GM12892 (cell line): ENCODE data around the gene GNB1L.

ENCODE experiments used
- POLR2A ChIP-seq: IDR thresholded peaks from 2 replicates; pipeline ENCODE4 v1.6.1; 2011; ENCODE audit warnings: low read depth, low read length, control low read depth
- POLR2AphosphoS5 ChIP-seq: IDR thresholded peaks from 2 replicates; pipeline ENCODE4 v1.6.1; 2011; ENCODE audit warnings: low read depth, low read length, control low read depth
- TAF1 ChIP-seq: IDR thresholded peaks from 2 replicates; pipeline ENCODE4 v1.6.1; 2011; ENCODE audit warnings: low read depth, mild to moderate bottlenecking, control low read depth, low read length, borderline replicate concordance

GRCh38 chr22:19748139-19748538 is 106.5 kb downstream of the GNB1L start:
- TF ChIP-seq POLR2AphosphoS5 (no peak), POLR2A (no peak), TAF1 (no peak)
